ENCODE data around the gene TMEM214. TPM values are rescaled to one million over a fixed set of nuclear protein-coding genes. Genes with fewer than 3 reads are reported as not detected.
A peak's percentile ranks its signal among the peaks of the same experiment; 100 is the strongest.

The TMEM214 gene
- polyA plus RNA-seq, 1 donor from 2014 or later: 10.3 TPM

DNA sequence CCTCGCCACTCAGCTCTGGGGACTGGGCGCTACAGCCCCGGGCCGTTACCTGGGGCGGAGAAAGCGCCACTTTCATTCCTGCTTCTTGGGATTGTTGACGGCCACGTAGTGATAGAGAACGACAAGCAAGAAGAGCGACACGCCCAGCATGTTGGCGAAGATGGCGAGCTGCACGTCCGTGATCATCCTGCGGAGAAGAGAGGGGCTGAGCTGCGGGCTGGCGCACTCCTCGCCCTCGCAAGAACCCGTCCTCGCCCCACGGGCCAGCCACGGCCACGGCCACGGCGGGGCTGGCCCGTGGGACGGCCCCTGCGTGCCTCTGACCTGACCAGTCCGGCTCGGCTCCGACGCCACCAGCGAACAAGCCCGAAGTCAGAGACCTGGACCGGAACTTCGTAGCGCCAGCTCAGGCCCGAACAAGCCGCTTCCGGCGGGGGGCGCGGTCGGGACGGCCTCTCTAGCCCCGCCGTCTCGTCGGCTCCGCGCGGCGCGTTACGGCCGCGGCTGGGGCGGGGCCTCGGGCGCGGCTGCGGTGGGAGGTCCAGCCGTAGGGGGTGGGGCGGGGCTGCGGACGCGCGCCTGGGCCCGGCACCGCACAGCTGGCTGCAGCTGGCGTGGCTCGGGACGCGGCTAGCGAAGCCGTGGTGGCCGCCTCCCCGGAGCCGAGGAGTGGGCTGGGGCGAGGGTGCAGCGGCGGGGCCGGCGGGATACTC lies 38.7 kb downstream of the TMEM214 start, which contains the start of gene OST4:
Gene OST4, minus strand, starts transcription at position 378 of the 713 bp plus-strand sequence.
- Histone ChIP-seq H3K9me2 (ENCODE audit: insufficient read depth, low read length) (no peaks in the 10 kb centered on the region), H3K27me3 (ENCODE audit: insufficient read depth, low read depth, low read length) (no peaks in the 10 kb centered on the region), H3K4me3 (ENCODE audit: low read length) (peak within 1 kb of the TSS; percentile 80), H3K79me2 (replicated peaks; ENCODE audit: insufficient read depth, low read length) (peaks cover 23% of the 10 kb centered on the region), H3K36me3 (ENCODE audit: insufficient read depth, low read length) (no peaks in the 10 kb centered on the region), H3K9me3 (ENCODE audit: low read length) (no peaks in the 10 kb centered on the region), H4K20me1 (ENCODE audit: insufficient read depth) (no peaks in the 10 kb centered on the region), H3K27ac (ENCODE audit: low read length) (peak within 1 kb of the TSS; percentile 87), H3F3A (ENCODE audit: insufficient read depth, low read length, poor library complexity, severe bottlenecking) (no peaks in the 10 kb centered on the region), H3K4me2 (ENCODE audit: low read length) (peak within 1 kb of the TSS; percentile 100), H2AFZ (ENCODE audit: low read depth, low read length) (peak within 1 kb of the TSS; percentile 97), H3K9ac (ENCODE audit: low read length) (peak within 1 kb of the TSS; percentile 97)
- TF ChIP-seq EP300 (conservative IDR thresholded peaks at IDR 0.05; ENCODE audit: poor library complexity, severe bottlenecking) (peak; percentile 61), CTCF (IDR thresholded peaks at IDR 0.05; ENCODE audit: poor library complexity, severe bottlenecking) (peak; percentile 46), SMC3 (conservative IDR thresholded peaks at IDR 0.05; ENCODE audit: poor library complexity) (peak; percentile 44), EZH2 (IDR thresholded peaks at IDR 0.05; ENCODE audit: borderline replicate concordance, insufficient read depth, low read length, poor library complexity, severe bottlenecking) (no peak), REST (IDR thresholded peaks at IDR 0.05; ENCODE audit: borderline replicate concordance) (peak; percentile 48), TAF1 (IDR thresholded peaks at IDR 0.05; ENCODE audit: low read depth) (peak; percentile 60), POLR2AphosphoS5 (IDR thresholded peaks at IDR 0.05) (peak; percentile 93), RAD21 (conservative IDR thresholded peaks at IDR 0.05) (peak; percentile 28), MXI1 (conservative IDR thresholded peaks at IDR 0.05; ENCODE audit: poor library complexity, severe bottlenecking) (peak; percentile 89)

DNA sequence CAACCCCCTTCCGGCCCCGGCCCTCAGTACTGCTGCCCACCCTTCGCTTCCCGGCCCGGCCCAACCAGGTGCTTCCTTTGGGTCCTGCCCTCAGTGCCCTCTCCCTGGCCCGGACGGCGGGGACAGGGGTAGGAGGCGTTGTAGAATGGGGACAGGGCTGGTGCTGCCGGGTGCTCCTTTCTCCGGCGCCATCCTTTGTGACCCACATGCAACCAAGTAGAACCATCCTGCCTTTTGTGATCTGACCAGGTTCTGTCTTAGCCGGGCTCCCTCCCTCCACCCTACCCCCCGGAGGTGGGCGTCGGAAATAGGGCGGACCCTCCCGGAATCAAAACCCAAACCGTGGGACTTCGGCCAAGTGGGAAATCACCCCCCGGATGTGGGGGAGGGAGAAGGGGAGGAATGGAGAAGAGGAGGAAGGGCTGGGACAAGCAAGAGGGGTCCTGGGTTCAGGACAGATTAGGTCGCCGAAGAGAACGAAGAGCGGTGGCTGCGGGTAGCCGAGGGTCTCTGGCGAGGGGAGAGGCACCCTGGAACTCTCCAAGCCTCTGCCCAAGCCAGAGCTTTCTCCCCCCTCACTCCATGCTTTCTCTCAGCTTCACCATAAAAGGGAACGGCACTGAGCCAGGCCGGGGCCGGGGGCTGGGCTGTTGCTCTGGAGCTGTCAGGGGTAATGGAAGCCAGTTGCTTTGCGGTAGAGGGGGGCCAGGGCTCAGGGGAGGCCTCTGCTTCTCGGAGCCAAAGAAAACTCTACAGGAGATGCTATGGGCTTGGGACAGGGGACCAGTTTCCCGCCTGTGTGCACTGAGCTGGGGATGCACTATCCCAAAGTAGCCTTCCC lies 39.4 kb downstream of the TMEM214 start:
- H3K4me3 ChIP-seq (ENCODE audit: low read length): peak overlapping the region; percentile 80
- peak overlapping the region; percentile 87 for H3K27ac ChIP-seq (ENCODE audit: low read length)
- TF ChIP-seq REST (IDR thresholded peaks at IDR 0.05; ENCODE audit: borderline replicate concordance) (peak; percentile 21), RAD21 (conservative IDR thresholded peaks at IDR 0.05) (no peak), POLR2AphosphoS5 (IDR thresholded peaks at IDR 0.05) (peak; percentile 47)
- peaks cover 23% of the 10 kb centered on the region for H3K79me2 ChIP-seq (replicated peaks; ENCODE audit: insufficient read depth, low read length)
- no peaks in the 10 kb centered on the region for H3F3A ChIP-seq (ENCODE audit: insufficient read depth, low read length, poor library complexity, severe bottlenecking)
- H4K20me1 ChIP-seq (ENCODE audit: insufficient read depth): no peaks in the 10 kb centered on the region
- H3K9me3 ChIP-seq (ENCODE audit: low read length): no peaks in the 10 kb centered on the region
- no peaks in the 10 kb centered on the region for H3K27me3 ChIP-seq (ENCODE audit: insufficient read depth, low read depth, low read length)
- peak overlapping the region; percentile 100 for H3K4me2 ChIP-seq (ENCODE audit: low read length)
- no peaks in the 10 kb centered on the region for H3K9me2 ChIP-seq (ENCODE audit: insufficient read depth, low read length)
- H2AFZ ChIP-seq (ENCODE audit: low read depth, low read length): peak overlapping the region; percentile 97
- H3K9ac ChIP-seq (ENCODE audit: low read length): peak overlapping the region; percentile 97
- no peaks in the 10 kb centered on the region for H3K36me3 ChIP-seq (ENCODE audit: insufficient read depth, low read length)
